Measurements from ENCODE around the gene C1orf52.

The C1orf52 gene

GRCh38 chr1:85228972-85229371, 30.5 kb downstream of the C1orf52 start:
- peak; percentile 11 for DNase-seq

DNA sequence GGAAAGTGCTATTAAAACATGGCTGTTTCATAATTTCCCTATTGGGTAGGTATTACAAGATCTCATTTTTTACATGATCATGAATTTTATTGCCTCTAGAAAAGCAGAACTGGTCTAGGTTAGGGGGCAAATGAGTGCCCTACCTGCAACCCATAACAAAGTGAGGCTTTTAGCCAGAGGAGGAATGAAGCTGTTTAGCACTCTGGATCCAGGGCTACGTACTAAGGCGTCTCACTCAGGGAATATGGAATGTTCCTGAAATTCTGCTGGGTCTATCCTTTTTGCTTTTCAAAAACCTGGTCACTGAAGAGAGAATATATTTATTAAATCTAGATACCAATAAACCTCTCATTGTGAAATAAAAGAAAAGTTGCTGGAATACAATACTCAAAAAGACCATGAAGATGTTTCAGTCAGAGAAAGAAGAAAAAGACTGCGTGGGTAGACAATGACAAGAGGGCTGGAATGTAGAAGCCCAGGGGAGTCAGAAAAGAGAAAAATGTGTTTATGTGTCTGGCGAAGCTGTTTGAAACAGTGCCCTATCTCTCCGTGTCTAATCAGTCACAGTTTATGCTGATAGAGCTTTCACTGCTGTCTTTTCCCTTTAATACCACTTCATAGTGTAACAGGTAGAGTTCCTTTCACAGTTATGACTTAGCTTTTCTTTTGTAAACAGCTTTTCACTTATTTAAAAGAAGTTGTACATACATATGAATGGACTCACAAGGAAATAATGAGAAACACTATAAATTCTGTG, 33.7 kb downstream of the C1orf52 start:
- no peak for DNase-seq

GRCh38 chr1:85224734-85225623, 34.5 kb downstream of the C1orf52 start:
- peak; percentile 66 for DNase-seq

DNA sequence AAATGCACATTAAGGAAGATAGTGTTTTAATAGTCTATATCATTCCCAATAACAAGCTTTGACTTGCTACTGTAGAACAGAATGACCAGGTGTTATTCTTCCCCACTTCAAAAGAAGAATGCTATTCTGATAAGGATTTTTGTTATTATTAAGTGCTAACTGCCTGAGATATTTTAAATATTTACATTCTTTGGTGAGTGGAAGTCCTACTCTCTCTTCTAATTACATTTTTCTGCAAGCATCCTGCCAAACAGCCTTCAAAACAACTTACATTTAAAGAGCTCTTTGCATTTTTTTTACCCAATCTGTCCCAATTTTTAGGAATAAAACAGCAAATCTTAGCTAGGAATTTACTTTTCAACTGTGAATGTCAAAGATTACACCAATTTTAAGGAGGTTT, 35.2 kb downstream of the C1orf52 start:
- no peak for DNase-seq

GRCh38 chr1:85223334-85223733, 36.1 kb downstream of the C1orf52 start:
- no peak for DNase-seq

DNA sequence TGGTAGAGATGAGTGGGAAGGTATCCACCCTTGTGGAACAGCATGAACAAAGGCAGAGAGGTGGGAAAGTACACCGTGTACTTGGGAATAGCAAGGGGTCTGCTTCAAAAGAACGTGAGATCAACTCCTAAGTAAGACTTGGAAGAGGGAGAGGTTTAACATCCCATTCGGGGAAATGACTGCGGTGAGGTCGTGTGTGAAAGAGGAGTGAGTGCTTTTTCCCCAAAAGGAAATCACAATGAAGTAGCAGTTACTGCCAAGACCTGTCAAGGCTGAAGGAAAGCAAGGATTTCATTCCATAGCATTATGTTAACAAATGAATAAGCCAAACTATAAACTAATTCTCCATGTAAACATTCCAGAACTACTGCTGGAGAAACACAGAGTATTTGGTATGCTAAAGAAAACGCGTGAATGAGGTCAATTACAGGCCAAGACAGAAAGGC, 38.7 kb downstream of the C1orf52 start:
- peak; percentile 57 for DNase-seq

- no peak for DNase-seq
Measured at GRCh38 chr1:85219853-85220610, 39.4 kb downstream of the C1orf52 start.

DNA sequence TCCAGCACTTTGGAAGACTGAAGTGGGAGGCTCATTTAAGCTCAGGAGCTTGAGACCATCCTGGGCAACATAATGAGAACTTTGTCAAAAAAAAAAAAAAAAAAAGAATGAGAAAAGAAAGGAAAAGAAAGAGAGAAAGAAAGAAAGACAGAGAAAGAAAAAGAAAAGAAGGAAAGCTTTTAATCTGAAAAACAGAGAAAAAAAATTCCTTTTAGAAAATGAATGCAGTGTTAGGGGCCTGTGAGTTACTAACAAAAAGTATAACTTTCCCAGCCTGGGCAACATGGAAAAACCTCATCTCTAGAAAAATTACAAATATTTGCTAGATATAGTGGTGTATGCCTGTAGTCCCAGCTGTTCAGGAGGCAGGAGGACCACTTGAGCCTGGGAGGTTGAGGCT, 42.8 kb downstream of the C1orf52 start:
- DNase-seq = no peak

DNA sequence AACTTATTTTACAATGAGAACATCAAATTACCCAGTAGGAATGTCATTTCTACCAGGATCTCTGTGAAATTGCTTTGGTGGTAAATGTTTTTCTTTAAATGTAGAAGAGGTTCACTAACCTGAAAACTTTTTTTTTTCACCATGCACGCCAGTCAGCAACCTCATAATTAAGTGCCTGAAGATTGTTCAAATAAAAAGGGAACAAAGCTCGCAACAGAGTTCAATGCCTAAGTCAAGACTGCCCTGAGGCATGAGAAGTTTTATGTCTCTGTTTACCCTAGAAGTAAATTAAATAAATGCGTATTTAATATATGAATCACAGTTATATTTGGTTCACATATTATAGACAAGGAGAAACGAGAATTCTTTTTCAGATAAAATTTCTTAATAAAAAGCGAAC, 44.8 kb downstream of the C1orf52 start:
- no peak for DNase-seq

- DNase-seq = no peak
Measured at GRCh38 chr1:85208488-85208887, 51.0 kb downstream of the C1orf52 start.

- no peak for DNase-seq
Measured at GRCh38 chr1:85203573-85204171, 55.8 kb downstream of the C1orf52 start.

- DNase-seq = no peak
Measured at GRCh38 chr1:85202864-85203255, 56.6 kb downstream of the C1orf52 start.

- no peak for DNase-seq
Measured at GRCh38 chr1:85202092-85202863, 57.2 kb downstream of the C1orf52 start.

DNA sequence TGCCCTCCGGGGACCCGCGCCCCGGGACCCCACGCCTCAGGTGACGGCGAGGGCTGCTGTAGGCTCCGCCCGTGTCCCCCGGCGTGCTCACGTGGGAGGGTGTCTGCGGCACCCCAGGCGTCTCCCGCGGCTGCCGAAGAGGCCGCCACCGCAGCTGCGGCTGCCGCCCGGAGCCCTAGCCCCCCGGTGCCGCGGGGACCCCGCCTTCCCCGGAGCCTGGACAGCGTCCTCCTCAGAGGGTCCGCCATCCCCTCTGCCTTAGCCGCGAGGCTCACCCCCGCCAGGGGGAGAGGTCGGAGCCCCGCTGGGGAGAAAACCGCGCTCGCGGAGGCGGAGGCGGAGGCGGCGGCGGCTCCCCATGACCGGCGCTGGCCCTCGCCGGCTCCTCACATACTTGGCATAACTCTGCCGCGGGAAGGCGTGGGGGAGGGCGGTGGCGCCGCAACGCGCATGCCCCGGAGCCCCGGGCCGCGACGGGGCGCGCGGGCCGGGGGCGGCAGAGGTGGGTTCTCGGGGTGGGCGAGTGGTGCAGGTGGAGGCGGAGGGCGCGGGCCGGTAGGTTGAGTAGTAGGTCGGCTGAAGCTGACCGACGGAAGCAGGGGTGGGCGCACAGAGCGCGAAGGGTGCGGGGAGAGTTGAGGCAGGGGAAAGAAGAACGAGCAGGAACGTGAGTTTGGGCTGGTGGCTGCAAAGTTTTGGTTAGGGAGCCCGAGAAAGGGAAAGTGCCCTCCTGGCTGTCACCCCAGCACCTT, 57.9 kb downstream of the C1orf52 start:
- peak; percentile 91 for DNase-seq

DNA sequence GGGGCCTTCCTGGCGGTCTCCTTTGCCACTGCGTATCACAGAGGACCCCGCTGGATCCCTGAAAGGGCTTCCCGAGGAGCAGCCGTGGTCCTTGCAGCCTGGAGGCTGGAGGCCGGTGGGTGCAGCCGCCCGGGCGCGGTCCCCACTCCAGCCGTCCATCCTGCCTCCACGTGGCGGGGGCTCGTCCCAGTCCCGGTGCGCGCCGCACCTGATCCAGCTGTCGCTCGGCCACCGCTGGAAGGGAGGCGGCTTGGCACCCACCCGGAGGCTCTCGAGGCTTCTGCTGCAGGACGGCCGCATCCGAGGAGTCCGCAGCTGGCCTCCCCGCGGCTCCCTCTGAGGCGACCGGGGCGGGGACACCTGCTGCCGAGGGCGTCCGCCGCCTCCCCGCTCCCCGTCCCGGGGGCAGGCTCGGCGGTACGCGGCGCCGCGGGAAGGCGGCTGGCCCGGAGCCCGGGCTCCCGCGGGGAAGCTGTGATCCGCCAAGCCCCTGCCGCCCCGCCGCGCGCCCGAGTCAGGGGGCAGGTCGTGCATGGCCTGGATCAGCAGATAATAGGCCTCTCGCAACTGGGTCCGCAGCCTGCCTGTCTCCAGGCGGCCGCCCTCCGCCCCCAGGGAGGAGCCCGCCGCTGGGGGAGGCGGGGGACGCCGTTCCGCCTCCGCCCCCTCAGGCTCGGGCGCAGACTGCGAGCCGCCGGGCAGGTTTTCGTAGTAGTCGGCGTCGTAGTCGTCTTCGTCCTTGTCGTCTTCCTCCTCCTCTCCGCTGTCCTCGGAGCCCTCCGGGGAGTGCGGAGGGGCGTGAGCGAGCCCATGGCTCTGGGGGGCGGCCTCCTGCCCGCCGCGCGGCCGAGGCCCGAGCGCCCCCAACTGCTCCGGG, 58.8 kb downstream of the C1orf52 start, which contains the start of gene SYDE2:
Gene SYDE2 (minus strand): TSS at position 554 of the 877 bp plus-strand sequence. CDS start 20 bp downstream, at position 534.
- peak; percentile 90 for DNase-seq
